Raji (cell line): ENCODE data around the gene CDC6.

Source experiments
- POLR2A ChIP-seq: IDR thresholded peaks from 2 replicates; pipeline ENCODE4 v1.6.1; 2011; ENCODE audit warnings: low read depth, low read length, control low read depth; ENCODE audit not compliant: insufficient read depth

The CDC6 gene

DNA sequence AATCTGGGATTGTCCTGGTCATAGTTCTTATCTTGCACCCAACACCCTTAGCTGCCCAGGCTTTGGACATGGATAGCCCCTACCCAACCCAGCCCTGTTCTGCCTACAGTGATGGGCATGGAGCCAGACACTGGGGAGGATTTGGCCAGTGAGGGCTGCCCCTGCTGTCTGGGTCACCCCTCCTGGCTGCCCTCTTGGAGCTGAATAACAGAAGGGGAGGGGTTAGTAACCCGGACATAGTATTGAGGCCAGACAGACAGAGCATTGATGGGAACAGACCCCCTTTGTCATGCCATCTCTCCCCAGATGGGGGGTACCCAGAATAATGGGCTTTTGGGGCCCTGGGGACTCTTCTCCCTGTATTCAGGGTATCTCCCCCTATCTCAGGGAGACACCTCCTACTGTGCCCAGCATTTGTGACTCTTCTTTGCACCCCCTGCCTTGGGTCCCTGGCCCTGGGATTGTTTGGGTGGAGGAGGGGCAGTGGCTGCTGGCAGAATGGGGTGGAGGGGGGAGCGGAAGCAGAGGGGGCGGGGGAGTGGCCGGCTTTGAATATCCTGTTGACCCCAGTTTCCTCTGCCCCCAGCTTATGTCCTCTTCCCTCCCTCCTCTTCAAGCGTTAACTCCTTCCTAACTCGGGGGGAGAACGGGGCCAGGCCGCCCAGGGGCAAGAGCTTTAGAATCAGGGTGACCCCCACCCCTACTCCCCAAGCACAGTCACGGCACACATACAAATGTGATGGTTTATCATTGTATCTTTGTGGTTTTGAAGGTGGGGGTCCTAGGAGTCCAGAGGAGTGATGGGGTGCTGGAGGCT, 59.8 kb downstream of the CDC6 start:
- TF ChIP-seq POLR2A, result no peak

DNA sequence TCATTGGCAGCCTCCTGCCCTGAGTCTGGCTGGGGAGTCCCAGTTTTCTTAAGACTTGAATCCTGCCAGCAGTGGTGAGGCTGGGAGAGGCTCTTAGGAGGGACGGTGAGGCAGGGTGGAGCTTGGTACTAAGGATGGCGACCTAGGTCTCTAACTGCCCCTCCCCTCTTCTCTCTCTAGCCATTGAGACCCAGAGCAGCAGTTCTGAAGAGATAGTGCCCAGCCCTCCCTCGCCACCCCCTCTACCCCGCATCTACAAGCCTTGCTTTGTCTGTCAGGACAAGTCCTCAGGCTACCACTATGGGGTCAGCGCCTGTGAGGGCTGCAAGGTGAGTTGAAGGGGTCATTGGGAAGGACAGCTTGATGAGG, 60.4 kb downstream of the CDC6 start:
- TF ChIP-seq POLR2A, result no peak

DNA sequence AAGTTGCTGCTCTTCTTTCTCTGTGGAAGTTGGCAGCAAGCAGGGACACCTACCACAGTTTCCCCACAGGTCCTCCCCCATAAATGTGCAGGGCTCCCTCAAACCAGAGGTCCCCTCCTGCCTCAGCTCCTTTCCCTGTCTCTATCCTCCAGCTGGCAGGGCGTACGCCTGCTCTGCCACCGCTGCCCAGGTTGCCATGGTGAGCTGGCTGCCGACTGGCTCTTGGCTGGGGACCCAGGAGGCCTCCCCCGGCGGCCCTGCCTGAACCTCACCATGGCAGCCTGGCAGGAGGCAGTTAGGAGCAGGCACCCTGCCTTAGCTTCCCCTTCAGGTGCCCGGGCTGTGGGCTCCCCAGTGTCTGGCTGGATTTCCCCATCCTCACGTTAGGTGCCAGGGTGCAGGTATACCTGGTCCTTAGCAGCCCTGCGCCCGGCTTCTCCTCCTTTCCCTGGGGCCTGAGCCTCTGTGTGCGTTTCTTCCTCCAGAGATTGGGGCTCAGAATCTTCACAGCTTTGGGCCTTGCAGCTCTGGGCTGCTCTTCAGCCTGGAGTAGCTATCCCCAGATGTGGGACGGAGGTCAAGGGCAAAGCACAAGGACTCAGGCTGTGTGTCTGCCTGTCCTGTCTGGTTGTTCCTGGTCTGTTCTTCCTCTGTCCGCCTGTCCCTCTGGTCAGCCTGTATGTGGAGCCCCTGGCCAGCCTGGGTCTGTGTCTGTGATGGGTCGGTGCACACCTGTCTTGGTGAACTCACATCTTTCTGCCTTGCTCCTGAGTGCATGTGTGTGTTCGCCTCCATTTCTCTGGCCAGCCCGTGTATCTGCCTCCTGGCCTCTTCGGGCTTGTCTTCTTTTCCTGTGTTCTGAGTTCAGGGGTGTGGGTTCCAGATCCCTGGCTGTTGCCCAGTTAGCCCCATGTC, 61.1 kb downstream of the CDC6 start:
- TF ChIP-seq POLR2A, result no peak

DNA sequence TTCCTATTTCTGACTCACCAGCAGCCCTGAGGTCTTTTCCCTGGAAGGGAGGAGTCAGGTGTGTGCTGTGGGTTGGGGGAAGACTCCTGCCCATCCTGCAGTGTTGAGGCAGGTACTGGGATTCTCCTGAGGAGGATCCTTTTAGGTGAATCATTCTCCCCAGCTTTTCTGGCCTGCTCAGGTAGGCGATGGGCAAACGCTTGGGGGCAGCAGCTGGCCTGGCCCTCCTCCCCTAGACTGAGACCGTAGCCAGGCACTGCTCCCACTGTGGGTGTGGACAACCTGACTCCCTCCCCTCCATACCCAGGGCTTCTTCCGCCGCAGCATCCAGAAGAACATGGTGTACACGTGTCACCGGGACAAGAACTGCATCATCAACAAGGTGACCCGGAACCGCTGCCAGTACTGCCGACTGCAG, 61.8 kb downstream of the CDC6 start:
- TF ChIP-seq POLR2A, result no peak

DNA sequence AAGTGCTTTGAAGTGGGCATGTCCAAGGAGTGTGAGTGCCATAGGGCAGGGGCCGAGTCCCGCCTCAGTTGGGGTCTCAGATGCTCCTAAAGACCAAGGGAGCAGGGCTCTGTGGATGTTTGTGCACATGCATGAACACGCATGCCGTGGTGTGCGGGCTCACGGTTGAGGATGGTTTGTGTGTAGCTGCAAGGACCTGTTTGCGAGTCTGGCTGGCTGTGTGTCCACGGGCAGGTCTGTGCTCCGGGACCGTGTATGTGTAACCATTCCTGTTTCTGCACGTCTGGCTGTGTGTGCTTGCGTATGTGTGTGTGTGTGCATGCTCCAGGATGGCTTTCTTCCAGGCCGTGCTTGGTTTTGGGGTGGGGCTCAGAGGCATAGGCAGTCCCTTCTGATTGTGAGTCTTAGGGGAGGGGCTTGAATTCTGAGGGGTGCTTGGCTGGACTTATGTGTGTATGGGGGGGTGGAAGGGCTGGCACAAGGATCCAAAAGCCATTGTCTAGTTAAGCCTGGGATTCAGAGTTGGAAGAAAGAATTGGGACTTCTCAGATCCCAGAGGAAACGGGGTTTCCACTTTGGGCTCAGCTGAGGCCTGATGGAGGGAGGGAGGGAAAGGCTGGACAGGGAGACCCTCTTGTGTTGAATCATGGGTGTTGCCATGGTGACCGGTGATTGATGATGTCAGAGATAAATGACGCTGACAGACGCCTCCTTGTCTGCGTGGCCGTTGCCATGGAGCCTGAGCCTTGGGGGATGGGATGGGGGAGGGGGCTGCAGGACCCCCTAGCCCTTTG, 62.4 kb downstream of the CDC6 start:
- TF ChIP-seq POLR2A, result no peak

DNA sequence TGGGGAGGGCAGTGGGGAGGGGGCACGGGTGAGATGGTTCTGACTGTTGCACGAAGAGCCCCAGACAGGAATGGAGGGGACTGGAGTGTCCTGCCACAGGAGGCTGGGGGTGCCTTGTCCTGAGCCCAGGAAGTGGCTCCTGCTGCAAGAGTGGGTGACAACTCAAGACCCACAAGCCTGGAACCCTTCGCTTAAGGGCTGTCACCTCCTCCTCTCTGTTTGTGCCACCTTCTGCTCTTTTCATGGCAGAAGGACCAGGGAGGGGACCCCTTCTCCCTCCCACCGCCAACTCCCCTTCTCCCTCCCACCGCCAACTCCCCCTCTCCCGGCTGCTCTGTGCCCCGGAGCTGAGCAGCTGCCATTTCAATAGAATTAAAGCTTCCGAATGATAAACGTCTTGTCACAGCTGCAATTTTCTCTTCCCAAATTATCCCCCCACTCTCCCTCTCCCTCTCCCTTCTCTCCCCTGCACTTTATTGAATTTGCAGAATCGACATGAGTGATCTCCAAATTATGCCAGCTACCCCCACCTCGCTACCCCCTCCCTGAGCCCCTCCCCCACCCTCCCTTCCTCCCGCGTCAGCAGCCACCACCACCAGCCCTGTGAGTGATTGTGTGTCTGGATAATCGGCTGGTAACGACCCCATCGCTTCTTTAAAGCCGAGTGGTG, 63.1 kb downstream of the CDC6 start:
- TF ChIP-seq POLR2A, result no peak

DNA sequence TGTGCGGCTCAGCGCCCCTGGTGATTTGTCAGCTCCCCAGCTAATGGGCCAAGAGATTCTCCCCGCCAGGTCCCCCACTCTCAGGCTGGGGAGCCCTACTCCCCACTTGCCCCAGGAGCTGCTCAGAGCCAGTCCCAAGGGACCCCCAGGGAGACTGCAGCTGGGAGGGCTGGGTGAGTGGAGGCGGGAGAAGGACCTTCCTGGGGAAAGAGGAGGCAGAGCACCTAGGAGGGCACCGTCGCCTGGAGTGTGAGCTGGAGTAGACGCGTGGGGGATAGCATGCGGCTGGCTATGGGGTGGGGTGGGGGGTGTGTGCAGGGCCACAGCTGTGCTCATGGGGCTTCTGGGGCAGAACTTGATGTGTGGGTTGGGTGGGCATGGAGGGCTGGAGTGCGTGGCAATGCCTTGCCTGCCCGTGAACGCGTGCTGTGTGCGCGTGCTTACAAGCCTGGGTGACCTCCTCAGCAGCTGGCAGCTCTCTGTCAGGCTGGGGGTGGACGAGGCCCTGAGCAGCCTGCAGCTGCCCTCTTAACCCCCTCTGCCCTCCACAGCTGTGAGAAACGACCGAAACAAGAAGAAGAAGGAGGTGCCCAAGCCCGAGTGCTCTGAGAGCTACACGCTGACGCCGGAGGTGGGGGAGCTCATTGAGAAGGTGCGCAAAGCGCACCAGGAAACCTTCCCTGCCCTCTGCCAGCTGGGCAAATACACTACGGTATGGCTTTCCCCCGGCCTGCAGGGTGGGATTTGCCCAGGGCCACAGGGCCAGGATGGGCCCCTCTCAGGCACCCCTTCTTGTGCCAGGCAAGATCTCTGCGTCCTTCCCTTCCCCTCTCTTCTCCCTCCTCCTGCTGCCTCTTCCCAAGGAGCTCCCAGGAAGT, 63.9 kb downstream of the CDC6 start:
- TF ChIP-seq POLR2A, result no peak

- TF ChIP-seq POLR2A, result no peak
These were observed 64.6 kb downstream of the CDC6 start for GRCh38 chr17:40352237-40352778.

GRCh38 chr17:40352779-40353394, 65.2 kb downstream of the CDC6 start:
- TF ChIP-seq POLR2A, result no peak
